ENCODE data around the gene NF2.

Gene NF2

DNA sequence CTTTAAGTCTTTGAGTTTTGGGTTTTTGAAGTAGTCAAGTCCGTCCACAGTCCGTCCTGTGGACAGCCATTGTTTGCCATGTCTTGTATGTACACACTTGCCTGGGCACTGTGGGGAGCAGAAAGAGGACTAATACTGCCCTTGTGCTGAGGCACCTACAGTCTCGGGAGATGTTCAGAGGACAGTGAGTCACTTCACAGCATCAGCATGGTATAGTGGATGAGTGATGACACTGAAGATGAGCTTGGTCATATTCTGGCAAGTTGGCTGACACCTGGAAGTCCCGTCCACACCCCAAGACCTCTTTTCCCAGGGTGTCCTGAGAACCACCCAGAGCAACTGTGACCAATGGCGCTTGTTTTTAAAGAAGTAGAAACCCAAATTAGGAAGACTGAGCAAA, 29.2 kb downstream of the NF2 start:
- DNase-seq, result no peak

DNA sequence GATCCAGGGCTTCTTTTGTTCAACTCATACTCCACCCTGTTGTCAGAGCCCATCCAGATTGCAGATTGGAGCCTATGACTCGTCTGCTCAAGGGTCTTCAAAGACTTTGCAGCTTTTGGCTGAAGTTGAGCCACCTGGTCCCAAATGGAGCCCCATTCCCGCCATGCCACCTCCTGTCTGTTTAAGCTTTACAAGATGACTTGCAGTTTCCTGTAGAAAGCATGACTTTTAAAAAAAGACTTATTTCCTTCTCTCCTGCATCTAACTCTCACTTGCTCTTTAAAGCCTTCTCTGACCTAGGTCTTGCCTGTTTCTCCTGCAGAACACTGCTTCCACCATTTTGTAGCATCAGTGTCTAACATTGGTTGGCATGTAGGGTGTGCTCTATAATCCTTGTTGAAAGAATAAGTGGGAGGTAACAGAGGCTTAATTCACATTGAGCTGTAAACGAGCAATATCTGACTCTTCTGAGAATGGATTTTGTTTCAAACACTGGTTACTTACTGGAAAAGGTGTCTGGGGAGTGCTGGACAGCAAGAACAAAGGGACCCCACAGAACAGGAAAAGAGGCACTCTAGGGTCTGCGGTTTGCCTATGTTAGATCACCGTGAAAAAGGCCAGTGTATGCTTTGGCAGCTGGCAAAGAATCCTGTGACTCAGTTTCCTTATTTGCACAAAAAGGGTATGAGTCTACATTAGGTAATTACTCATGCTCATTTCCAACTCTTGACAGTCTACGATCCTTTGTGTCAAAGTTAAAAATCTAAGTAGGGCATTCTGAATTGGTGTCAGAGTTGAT, 30.3 kb downstream of the NF2 start:
- no peak for DNase-seq

DNA sequence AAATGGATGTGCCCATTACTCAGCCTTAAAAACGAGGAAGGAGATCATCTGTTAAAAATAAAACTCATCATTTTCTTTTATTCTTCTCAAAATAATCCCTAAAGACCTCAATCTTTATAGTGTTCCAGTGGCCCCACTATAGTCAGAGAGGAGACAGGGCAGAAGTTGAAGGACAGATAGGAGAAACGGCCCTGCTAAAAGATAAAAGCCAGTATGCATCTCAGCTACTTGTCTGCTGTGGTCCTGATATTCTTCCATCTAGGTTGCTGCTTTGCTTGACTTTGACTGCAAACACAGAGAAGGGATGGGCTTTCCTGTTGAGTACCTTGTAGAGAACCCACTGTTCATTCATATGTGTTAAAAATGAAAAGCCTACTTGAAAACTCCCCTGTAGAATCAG, 31.4 kb downstream of the NF2 start:
- DNase-seq, result no peak

DNA sequence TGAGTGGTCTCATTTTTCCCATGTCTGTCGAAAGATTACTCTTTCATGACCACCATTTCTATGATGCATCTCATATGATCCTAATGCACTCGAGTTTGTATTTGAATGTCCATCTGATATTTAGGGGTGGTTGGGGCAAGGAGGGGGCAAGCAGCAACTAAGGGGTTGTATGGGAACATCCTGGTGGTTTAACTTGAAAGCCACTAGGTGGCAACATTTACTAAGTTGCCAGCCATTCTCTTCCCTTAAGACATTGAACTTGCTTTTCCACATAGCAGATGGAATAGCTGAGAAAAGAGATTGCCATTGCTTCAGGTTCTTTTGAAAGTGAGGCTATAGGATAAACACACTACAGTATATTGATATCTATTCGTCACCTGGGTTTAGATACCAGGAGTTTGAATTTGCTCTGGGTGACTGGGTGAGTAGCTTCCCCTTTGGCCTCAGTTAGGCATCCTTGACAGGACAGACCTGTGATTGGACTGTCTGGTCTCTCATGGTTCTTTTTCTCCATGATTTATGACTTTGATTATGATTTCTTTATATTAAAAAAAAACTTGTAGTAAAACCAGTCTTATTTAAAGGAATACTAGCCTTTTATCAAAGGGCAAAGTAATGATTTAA, 32.4 kb downstream of the NF2 start:
- no peak for DNase-seq

DNA sequence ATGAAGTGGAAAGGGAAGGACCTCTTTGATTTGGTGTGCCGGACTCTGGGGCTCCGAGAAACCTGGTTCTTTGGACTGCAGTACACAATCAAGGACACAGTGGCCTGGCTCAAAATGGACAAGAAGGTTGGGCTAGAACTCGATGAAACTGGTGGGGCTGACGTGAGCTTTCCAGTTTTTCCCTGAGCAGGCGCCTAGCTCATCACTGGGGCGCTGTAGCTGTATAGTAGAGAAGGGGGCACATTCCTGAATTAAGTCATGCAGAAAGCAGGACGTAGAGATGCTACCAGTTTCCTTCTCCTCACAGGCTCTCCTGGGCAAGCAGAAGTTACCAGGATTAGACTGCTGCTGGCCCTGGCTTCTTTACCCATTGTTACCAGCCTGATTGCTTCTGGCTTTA, 33.3 kb downstream of the NF2 start:
- DNase-seq, result no peak

DNA sequence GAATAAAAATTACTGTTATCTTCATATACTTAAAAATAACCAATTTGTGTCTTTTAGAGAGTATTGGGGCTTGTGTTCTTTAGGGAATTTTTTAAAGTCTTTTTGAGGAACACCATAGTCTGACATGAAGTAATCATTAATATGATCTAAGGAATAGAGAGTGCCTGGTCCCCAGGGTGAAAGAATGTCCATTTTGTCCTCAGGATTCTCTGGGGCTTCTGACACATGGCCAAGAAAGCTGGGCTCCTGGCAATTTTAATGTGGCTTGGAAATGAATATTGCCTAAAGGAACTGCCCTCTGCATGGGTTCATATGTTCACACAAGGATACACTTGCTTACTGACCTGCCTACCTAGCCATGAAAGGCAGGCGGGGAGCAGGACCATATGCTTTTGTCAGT, 33.7 kb downstream of the NF2 start:
- no peak for DNase-seq

DNA sequence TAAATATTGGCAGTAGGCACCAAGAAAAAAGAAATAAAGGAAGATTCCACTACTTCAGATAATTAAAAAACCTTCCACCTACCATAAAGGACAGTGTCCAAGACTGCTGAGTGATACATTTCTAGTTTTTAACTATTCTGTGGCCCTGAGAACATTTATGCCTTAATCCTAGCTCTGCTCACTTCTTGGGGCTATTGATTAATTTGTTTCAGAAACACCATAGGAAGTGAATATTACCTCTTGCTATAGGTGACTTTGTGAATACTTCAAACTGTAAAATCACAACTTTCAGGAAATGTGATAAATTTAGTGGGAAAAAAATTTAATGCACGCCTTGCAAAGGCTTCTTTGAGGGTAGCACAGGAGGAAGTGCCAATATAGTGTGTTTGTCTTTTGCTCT, 35.2 kb downstream of the NF2 start:
- no peak for DNase-seq

DNA sequence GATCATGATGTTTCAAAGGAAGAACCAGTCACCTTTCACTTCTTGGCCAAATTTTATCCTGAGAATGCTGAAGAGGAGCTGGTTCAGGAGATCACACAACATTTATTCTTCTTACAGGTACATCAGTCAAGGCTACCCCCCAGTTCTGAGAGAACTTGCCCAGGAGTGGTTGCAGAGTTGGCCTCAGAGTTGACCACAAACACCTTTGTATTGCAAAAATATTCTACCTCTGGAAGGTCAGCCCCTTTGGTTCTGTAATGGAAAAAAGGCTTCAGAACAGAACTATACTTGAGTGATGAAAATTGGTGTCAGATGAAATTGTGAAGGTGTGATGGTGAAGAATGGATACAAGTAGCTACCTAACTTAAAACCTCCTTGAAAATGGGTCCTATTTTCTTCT, 35.7 kb downstream of the NF2 start:
- DNase-seq, result no peak

DNA sequence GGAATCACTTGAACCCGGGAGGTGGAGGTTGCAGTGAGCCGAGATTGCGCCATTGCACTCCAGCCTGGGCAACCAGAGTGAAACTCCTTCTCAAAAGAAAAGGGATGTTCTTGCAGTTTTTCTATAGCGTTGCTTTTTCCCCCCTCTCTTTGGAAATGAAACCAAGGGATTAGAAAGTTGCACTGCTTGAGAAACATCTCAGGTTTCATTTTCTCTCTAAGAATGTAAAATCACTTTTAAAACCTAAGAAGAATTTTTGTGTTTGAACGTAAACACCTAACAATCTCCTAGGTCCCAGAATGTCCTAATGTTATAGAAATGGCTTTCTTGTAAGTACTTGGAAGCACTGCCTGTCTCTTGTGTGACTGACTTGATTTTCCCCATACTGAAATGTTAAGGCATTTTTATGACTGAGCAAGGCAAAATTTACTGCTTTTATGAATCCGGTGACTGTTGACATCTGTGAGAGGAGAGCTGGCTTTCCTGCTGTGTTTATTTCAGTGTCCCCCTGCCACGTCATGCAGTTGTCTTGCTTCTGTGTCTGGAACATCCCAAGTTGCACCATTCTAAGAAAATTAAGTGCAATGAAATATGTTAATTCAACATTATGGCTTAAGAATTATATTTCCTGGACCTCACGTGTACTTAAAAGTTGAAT, 37.7 kb downstream of the NF2 start:
- DNase-seq, result no peak

DNA sequence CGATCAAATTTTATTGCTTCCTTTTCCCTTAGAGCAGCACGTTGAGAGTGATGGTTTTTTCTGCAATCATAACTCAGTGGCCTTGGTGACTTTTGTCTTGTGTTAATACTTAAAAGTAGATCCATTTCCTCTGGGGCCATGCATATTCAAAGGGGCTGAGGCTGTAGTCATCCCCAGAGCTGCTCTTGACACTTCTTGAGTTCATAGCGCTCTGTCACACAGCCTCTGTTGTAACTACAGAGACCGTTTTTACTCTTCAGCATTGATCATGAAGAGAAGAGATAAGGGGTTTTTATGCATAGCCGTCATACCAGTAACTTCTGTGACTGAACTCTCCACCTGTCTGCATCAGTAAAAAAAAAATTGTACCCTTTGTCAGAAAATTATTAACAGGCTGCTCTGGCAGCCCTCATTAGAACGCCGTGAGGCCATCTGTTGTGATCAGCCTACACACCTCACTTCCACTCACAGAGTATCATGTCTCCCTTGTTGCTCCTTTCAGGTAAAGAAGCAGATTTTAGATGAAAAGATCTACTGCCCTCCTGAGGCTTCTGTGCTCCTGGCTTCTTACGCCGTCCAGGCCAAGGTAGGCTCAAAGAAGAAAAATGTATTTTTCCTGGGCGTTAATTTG, 38.4 kb downstream of the NF2 start:
- no peak for DNase-seq

DNA sequence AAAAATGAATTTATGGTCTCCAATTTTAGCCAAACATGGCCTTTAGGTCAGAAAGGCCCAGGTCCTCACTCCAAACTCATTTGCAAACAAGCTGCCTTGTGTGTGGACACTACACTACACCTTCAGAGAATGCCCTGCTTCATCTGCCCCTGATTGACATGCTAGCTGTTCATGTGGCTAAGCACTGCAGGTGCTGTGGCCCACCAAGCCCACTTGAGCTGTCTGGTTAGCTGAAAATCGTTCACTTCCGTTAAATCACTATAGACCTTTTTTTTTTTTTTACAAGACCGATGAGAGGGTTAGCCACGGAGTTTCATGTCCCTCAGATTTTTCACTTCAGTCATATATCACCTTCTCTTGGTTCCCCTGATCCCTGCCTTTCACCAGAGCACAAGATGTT, 39.3 kb downstream of the NF2 start:
- no peak for DNase-seq

DNA sequence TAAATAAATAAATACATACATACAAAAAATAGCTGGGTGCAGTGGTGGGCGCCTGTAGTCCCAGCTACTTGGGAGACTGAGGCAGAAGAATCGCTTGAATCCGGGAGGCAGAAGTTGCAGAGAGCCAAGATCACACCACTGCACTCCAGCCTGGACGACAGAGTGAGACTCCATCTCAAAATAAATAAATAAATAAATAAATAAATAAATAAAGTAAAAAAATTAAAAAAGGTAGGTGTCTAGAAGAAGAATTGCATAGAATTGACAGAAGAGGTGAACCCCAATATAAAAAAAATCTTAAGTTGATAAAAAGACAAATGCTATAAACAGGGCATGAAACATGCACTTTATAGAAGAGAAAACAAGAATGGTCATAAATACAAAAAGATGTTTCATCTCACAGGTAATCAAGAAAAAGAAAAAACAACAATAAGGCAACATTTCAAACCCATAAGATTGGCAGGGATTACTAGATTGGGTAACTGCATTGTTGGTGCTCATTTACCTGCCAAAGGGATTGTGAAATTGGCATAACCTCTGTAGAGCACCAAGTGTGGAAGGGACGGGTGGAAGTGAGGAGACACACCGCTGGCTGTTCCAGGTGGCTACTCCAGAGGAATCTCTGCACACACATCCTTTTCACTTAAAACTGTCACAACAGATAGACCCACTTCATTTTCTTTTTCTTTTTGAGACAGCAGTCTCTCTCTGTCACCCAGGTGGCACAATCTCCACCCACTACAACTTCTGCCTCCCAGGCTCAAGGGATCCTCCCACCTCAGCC, 44.7 kb downstream of the NF2 start:
- no peak for DNase-seq

DNA sequence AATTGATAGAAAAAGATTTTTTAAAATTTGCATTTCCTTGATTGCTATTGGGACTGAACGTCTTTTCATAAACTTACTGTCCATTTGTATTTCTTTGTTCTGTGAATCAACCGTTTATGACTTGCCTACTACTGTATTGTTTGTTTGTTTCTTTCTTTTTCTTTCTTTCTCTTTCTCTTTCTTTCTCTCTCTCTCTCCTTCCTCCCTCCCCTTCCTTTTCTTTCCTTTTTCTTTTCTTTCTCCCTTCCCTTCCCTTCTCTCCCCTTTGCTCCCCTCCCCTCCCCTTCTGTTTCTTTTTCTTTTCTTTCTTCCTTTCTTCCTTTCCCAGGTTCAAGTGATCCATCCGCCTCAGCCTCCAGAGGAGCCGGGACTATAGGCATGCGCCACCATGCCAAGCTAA, 46.9 kb downstream of the NF2 start:
- DNase-seq, result no peak

DNA sequence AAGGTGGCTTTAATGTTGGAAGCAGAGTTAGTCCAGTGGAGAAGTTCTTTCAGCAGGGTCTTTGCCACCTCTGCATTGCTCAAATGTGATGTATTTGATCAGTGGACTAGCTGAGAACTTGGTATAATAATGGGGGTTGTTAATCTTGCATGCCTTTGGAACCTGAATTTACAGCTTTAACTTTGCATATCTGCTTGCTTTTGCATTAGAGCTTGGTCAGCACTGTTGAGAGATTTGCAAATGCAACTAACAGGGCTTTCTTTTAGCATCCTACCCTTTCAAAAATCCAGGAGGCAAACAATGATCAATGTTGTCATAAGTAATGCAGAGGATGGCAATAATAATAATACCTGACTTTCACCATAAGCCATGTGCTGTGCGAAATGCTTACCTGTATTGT, 48.2 kb downstream of the NF2 start:
- no peak for DNase-seq

DNA sequence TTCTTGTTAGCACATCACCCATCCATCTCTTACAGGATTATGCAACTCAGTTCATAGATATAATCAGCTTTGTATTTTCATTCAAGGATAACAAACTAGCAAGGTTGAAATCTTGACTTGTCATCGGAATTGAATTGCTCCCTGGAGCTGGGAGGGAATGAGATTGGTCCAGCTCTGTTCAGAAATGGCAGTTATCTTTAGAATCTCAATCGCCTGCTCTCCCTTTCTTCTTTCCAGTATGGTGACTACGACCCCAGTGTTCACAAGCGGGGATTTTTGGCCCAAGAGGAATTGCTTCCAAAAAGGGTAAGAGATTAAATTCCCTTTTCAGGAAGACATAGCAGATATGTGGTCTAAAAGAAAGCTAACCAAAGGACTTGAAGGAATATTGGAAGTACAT, 51.0 kb downstream of the NF2 start:
- DNase-seq, result no peak

DNA sequence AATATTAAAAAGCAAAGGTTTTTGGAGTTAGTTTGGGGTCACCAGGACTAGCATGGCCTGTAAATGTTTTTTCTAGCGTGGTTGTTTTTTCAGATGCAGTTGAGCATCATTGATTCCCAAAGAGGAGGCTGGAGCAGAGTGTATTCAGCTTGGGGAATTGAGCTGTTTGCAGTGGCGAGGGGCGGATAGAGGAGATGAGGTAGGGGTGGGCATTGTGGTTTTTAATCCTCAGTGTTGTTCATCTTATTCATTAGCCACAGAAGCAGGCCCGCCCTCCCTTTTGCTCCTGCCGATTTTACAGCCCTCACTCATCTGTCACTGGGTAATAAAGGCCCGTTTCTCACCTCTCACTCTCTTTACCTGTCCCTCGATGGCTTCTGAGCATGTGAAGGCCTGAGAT, 51.4 kb downstream of the NF2 start:
- no peak for DNase-seq

DNA sequence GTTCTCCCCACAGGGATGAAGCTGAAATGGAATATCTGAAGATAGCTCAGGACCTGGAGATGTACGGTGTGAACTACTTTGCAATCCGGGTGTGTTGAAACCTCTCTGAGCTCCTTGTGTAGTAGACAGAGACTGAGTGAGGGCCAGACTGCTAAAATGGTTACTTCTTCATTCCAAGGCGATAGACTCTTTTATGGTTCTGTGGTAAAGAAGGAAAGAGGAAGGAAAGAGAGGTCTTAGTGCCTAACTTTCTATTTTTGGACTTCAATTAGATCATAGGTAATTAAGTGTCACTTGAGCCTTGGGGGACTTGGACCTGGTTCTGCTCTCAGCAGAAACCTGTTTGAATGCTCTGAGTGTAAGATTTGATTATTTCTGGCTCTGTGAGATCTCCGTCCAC, 54.7 kb downstream of the NF2 start:
- no peak for DNase-seq

DNA sequence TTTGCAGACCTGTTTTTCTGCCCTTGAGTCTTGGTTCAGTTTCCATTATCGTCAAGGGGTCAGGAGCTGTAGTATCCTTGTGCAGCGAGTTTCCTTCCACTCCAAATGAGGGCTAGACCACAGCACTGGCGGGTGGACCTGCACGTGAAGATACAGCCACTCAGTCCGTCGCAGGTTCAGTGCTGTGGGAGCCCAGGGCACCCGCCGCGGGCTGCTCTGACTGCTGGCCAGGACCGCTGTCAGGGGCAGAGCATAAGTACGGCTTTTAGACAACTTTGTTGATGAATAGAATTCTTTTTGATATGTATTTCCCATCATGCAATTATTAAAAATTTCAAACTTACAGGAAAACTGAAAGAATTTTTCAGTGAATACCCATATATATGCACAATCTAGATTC, 56.6 kb downstream of the NF2 start:
- no peak for DNase-seq

DNA sequence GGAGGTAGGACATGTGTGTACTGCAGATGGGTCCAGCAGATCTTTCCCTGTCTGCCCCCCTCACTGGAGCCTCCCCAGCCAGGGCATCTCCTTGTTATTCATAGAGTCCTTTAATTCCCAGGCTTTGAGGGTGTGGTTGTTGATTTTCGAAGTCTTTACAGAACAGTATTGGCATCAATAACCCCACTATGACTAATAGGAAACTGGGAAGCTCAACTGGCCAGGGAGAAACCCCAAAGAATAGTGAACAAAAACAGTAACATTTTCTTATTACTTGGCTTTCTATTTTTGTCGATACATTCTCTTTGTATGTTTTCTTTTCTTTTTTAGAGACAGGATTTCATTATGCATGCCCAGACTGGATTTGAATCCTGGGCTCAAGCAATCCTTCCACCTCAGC, 57.9 kb downstream of the NF2 start:
- no peak for DNase-seq

DNA sequence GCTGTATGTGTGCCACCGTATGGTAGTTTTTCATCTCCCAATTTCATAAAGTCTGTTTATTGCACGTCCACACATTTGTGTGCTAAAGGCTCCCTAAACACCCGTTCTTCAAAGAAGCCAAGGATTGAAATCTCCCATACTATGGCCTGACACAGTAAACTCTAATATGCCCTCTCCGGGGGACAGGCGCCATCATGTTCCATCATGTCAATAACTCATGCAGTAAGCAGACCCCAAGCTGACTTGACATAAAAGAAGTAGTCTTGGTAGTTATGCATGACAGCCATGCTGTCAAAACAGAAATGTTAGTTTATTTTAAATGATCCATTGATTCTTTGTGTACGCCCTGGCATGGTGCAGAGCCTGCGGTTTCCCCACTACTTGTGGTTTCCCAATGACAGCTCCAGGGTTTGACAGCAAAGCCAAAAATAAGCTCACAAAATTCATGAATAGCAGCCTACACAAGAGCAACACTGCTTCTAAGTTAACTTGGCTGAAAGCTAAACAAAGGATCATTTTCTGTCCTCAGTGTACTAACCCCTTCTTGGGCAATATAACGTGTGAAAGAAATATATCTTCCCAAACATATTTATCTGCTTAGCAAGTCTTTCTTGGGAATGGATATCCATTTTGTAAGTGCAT, 59.9 kb downstream of the NF2 start:
- no peak for DNase-seq

DNA sequence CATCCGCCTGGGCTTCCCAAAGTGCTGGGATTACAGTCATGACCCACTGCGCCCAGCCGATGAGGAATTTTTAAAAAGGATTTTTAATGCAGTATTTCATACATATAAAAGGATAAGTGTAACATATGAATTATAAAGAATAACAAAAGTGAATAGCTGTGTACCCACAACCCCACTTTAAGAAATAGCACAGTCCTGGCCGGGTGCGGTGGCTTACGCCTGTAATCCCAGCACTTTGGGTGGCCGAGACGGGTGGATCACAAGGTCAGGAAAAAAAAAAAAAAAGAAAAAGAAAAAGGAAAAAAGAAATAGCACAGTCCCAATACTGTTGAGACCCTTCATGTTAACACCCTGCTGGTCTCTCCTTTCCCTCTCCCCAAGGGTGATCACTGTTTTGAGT, 62.1 kb downstream of the NF2 start:
- DNase-seq, result no peak

DNA sequence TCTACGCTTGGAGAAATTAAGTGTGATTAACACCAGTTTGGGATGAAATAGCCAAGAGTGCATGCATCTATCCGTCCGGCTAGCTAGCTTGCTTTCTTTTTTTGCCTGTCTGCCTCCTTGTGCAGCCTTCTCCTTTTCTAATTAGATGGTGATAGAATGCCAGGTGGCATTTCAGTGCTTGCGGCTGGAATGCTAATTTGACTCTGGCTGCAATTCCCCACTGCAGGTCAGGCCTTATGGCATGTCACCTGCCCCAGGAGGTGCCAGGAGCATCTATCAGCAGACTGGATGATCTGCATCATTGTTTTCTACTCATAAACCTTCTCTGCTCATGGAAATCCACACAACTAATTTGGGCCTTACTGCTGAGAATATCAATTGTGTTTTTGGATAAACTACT, 65.2 kb downstream of the NF2 start:
- no peak for DNase-seq

DNA sequence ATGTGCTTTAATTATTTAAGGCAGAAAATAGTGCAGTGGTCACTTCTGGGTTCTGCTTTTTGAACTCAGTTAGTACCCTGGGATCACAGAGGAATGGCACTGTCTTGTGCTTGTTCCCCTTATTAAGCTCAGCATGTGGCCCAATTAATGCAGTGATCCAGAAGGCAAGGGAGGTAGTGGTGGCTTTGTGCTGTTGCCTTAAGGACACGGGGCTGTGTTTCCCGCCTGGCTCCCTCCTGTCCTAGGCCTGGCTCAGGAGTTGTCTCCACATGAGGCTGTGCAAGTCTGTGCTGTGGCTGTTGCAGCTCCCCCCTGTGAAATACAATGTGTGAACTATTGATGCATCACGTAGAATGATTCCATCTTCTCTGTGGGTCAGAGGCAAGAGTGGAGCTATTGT, 67.2 kb downstream of the NF2 start:
- no peak for DNase-seq
